GM12801 (cell line): ENCODE results near the gene FBXO3.

Source experiments
- CTCF ChIP-seq: IDR thresholded peaks from one replicate; pipeline ENCODE4 v1.5.1; 2011; ENCODE audit warnings: control low read depth; ENCODE audit not compliant: insufficient read length; ENCODE audit errors: extremely low read depth

FBXO3 gene

GRCh38 chr11:33734441-33735270, 39.7 kb downstream of the FBXO3 start:
- no peak for TF ChIP-seq CTCF

- no peak for TF ChIP-seq CTCF
Measured at GRCh38 chr11:33733980-33734379, 40.3 kb downstream of the FBXO3 start.

GRCh38 chr11:33731723-33732531, 42.4 kb downstream of the FBXO3 start:
- TF ChIP-seq CTCF = no peak

GRCh38 chr11:33730716-33731115, 43.6 kb downstream of the FBXO3 start:
- TF ChIP-seq CTCF = no peak

- no peak for TF ChIP-seq CTCF
Measured at GRCh38 chr11:33725496-33725895, 48.8 kb downstream of the FBXO3 start.

- no peak for TF ChIP-seq CTCF
Measured at GRCh38 chr11:33724644-33725035, 49.7 kb downstream of the FBXO3 start.

GRCh38 chr11:33723238-33723881, 51.0 kb downstream of the FBXO3 start:
- no peak for TF ChIP-seq CTCF
